Measurements from ENCODE around the gene EVA1C. TPM values are rescaled to one million over a fixed set of nuclear protein-coding genes. Genes with fewer than 3 reads are reported as not detected.
A peak's percentile ranks its signal among the peaks of the same experiment; 100 is the strongest.
"Not testable (repeated sequence)": the region's sequence is repeated elsewhere in the genome, so short reads cannot be mapped to it uniquely, and the experiment has no call there.

EVA1C gene
- total RNA-seq, 2 donors from 2014 or later = 25.5 to 45.9 TPM

GRCh38 chr21:32368386-32368785 is 44.1 kb upstream of the EVA1C start:
- Histone ChIP-seq H3K36me3 (peaks cover 52% of the 10 kb centered on the region), H3K9me3 (no peaks in the 10 kb centered on the region), H3K4me3 (no peak overlapping the region), H3K4me1 (peaks cover 0 to 29% of the 10 kb centered on the region in 2 donors), H3K27me3 (no peaks in the 10 kb centered on the region), H3K27ac (peak overlapping the region; percentile 1 to 54)
- no peak for DNase-seq (ENCODE audit: low spot score)
- TF ChIP-seq, protein P1, sequence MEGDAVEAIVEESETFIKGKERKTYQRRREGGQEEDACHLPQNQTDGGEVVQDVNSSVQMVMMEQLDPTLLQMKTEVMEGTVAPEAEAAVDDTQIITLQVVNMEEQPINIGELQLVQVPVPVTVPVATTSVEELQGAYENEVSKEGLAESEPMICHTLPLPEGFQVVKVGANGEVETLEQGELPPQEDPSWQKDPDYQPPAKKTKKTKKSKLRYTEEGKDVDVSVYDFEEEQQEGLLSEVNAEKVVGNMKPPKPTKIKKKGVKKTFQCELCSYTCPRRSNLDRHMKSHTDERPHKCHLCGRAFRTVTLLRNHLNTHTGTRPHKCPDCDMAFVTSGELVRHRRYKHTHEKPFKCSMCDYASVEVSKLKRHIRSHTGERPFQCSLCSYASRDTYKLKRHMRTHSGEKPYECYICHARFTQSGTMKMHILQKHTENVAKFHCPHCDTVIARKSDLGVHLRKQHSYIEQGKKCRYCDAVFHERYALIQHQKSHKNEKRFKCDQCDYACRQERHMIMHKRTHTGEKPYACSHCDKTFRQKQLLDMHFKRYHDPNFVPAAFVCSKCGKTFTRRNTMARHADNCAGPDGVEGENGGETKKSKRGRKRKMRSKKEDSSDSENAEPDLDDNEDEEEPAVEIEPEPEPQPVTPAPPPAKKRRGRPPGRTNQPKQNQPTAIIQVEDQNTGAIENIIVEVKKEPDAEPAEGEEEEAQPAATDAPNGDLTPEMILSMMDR (IDR thresholded peaks at IDR 0.05) = no peak

DNA sequence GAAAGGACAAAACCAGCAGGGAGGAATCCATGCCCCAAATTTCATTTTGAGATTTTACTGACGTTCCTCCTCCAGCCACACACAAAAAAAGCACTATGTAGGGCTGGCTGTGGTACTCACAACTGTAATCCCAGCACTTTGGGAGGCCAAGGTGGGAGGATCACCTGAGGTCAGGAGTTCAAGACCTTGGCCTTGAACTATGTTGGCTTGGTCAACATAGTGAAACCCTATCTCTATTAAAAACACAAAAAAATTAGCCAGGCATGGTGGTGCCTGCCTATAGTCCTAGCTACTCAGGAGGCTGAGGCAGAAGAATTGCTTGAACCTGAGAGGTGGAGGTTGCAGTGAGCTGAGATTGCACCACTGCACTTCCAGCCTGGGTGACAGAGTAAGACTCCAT is 43.5 kb upstream of the EVA1C start:
- H3K36me3 ChIP-seq = peaks cover 46% of the 10 kb centered on the region
- H3K4me3 ChIP-seq; H3K27ac ChIP-seq; H3K9me3 ChIP-seq; H3K27me3 ChIP-seq; DNase-seq (ENCODE audit: low spot score): not testable (repeated sequence)
- H3K4me1 ChIP-seq = peaks cover 0 to 24% of the 10 kb centered on the region in 2 donors

DNA sequence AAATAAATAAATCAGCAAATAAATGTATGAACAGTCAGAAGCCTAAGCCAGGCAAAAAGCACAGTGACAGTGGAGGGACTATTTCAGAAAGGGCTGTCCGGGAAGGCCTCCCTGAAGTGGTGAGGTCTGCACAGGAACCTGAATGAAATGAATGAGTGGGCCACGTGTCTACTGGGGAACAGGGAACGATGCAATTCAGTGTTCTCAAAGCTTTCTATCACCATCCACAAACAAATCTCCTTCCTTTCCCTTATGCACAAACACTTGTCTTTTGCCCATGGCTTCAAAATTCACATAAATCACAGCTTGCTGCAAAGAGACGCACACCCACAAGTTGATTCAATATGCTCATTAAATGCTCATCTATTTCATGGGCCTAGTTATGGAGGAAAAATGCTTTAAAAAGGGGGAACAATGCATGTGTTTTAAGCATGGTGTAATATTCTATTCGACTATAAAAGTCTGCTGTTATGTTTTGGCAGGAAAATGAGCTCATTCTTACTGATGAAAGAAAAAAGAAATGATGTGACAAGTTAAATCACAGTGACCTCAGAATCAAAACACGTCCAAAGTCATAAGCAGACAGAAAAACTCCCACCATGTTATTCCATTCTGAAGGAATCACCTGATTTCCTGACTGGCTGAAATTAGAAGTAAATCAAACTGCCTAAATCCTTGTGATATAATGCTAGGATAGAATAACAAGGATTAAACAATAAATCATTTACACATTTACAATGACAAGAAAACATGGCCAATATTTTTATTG is 41.3 kb upstream of the EVA1C start:
- Histone ChIP-seq H3K36me3 (peaks cover 43% of the 10 kb centered on the region), H3K4me3 (no peak overlapping the region), H3K27ac (peak overlapping the region; percentile 36 to 44), H3K27me3 (no peaks in the 10 kb centered on the region), H3K9me3 (no peaks in the 10 kb centered on the region), H3K4me1 (peaks cover 0 to 13% of the 10 kb centered on the region in 2 donors)
- DNase-seq (ENCODE audit: low spot score) = no peak
- TF ChIP-seq, protein P1 (IDR thresholded peaks at IDR 0.05) = no peak

DNA sequence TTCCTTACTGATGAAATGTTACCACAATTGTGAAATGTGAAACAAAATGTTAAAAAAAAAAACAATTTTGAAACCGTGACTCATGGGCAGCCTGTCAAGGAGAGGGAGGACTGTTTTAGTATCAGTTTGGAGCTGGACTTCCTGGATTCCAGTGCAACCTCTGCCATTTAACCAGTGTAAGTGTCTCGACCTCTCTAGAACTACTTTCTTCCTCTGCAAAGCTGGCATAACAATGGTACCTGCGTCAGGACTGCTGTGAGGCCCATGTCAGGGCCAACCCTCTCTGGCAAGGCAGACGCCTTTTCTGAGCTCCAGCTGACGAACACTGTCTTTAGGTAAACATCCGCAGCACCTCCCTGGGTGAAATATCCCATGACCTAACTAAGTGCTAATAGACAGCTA is 40.6 kb upstream of the EVA1C start:
- peaks cover 0 to 13% of the 10 kb centered on the region in 2 donors for H3K4me1 ChIP-seq
- peaks cover 40% of the 10 kb centered on the region for H3K36me3 ChIP-seq
- TF ChIP-seq, protein P1 (IDR thresholded peaks at IDR 0.05) = no peak

DNA sequence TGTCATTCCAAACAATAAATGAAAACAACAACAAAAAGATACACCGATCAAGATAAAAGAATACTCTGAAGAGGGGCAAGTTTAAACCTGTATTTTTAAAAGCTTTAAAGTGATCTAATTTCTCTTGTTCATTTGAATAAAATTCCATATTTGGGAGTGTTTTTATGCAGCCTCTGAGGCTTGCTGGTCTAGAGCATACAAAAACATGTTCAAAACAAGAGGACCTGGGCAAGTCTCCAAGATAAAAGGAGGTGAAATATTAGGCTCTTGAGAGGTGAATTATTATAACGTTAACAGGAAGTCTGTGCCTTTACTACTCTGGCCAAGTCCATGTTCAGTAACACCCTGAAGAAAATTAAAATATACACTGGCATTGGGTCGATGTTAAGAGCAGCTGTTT is 39.8 kb upstream of the EVA1C start:
- H3K4me3 ChIP-seq = no peak overlapping the region
- no peaks in the 10 kb centered on the region for H3K27me3 ChIP-seq
- no peak for DNase-seq (ENCODE audit: low spot score)
- H3K4me1 ChIP-seq = peaks cover 0 to 13% of the 10 kb centered on the region in 2 donors
- TF ChIP-seq, protein P1 (IDR thresholded peaks at IDR 0.05) = no peak
- no peaks in the 10 kb centered on the region for H3K9me3 ChIP-seq
- H3K36me3 ChIP-seq = peaks cover 40% of the 10 kb centered on the region
- H3K27ac ChIP-seq = peak overlapping the region in 1 of 2 donors; percentile 36

More for the DNA sequence above, 40.6 kb upstream of the EVA1C start:
- peak overlapping the region; percentile 36 to 44 for H3K27ac ChIP-seq
- H3K9me3 ChIP-seq = no peaks in the 10 kb centered on the region
- H3K27me3 ChIP-seq = no peaks in the 10 kb centered on the region
- no peak for DNase-seq (ENCODE audit: low spot score)
- no peak overlapping the region for H3K4me3 ChIP-seq

DNA sequence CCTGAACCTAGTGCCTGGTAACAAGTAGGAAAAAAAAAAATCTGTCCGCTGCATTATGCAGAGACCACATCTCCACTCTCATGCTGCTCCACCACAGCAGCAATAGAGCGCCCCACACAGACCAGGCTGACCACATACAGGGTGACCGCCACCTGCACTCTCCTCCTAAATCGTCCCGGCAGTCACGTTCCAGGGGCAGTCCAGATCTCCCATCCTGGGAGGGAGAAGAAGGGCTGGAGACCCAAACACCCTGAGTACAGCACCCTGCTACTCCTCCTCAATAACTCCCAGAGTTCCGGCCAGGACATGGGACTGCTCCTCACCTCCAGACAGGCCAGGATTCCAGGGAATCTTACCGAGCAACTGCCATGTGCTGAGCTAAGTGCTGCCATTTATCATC is 35.0 kb upstream of the EVA1C start:
- H3K36me3 ChIP-seq = peaks cover 63% of the 10 kb centered on the region
- no peaks in the 10 kb centered on the region for H3K27me3 ChIP-seq
- H3K9me3 ChIP-seq = no peaks in the 10 kb centered on the region
- TF ChIP-seq, protein P1 (IDR thresholded peaks at IDR 0.05) = no peak
- H3K27ac ChIP-seq = no peak overlapping the region
- no peak overlapping the region for H3K4me3 ChIP-seq
- H3K4me1 ChIP-seq = peaks cover 0 to 6% of the 10 kb centered on the region in 2 donors
- no peak for DNase-seq (ENCODE audit: low spot score)

Measured in right atrium auricular region (tissue), 2 donors.